Breast epithelium (tissue), 4 donors: ENCODE measurements around the gene CACNA1B. TPM values are rescaled to one million over a fixed set of nuclear protein-coding genes. Genes with fewer than 3 reads are reported as not detected.

Experiments
- DNase-seq, 2 donors: peaks; one replicate each; pipeline ENCODE4 v3.0.0-alpha.2; 2019; ENCODE audit warnings: low spot score in 2 of 2
- H3K27ac ChIP-seq, 2 donors: fragments of 200-600 bp; sonication (generic) in 1 of 2; one replicate each; pipeline ENCODE4 v1.5.1; 2016 to 2019; ENCODE audit warnings: mild to moderate bottlenecking in 1 of 2
- H3K27me3 ChIP-seq, 2 donors: fragments of 200-600 bp; sonication (generic) in 1 of 2; one replicate each; pipeline versions ENCODE4 v1.5.1 to v1.6.0; 2017 to 2019; ENCODE audit warnings: control low read depth in 1 of 2, mild to moderate bottlenecking in 1 of 2
- H3K36me3 ChIP-seq: fragments of 200-600 bp; one replicate; pipeline ENCODE4 v1.5.1; 2019
- H3K4me1 ChIP-seq, 2 donors: fragments of 200-600 bp; sonication (generic); one replicate each; pipeline ENCODE4 v1.5.1; 2016 to 2019; ENCODE audit warnings: control low read depth in 1 of 2
- H3K4me3 ChIP-seq, 3 donors: fragments of 200-600 bp; sonication (generic); 1 replicate in 2 of 3; 2 replicates in 1 of 3; pipeline ENCODE4 v1.5.1; 2016 to 2019; ENCODE audit warnings: mild to moderate bottlenecking in 3 of 3, moderate library complexity in 2 of 3
- H3K9me3 ChIP-seq, 2 donors: fragments of 200-600 bp; sonication (generic) in 1 of 2; one replicate each; pipeline ENCODE4 v1.5.1; 2016 to 2019; ENCODE audit warnings: control low read depth in 1 of 2
- POLR2A ChIP-seq: fragments of 450-650 bp; IDR thresholded peaks from one replicate; pipeline ENCODE4 v1.6.1; 2016; ENCODE audit warnings: antibody characterized with exemption, mild to moderate bottlenecking, moderate library complexity
- POLR2AphosphoS5 ChIP-seq, 3 donors: sonication (generic); formaldehyde crosslinking; IDR thresholded peaks; one replicate each; pipeline ENCODE4 v1.6.1; 2017; ENCODE audit warnings: antibody characterized with exemption in 3 of 3
- intact Hi-C: fragments of 100-400 bp; cut with DNase I; formaldehyde crosslinking; loops from one replicate; pipeline ENCODE4 v1.15.1; 2023; ENCODE audit warnings: low total_unique reads
- total RNA-seq, 3 donors: library from RNA; depleted of rRNA; stranded (reverse); fragments of >200 nt; gene quantifications; one replicate each; pipeline ENCODE4 v1.1.0, GENCODE V29; 2016
- TF ChIP-seq, protein P1 (sequence below), 3 donors: fragments of 450-650 bp; IDR thresholded peaks; one replicate each; pipeline ENCODE4 v1.5.1; 2016 to 2017; ENCODE audit warnings: antibody characterized with exemption in 3 of 3, mild to moderate bottlenecking in 3 of 3, moderate library complexity in 3 of 3

CACNA1B gene
- total RNA-seq, 3 donors from 2014 or later, result under 0.01 TPM; not detected in 2

DNA sequence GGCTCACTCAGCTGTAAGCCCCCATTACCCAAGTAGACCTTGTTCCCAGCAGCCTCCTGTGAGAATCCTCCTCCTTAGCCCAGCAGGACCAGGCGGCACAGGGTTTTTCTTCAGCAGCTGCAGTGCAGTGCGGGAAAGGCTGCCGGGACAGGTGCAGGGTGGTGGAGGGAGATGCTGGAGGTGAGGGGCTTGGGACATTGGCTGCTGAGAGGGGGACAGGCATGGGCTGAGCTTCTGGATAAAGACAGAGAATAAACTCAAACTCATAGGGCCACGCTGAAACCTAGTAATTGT is 174.7 kb downstream of the CACNA1B start:
- intact Hi-C loops, result no loop called here
- Histone ChIP-seq H3K4me3 (no peak overlapping the region), H3K27ac (no peak overlapping the region), H3K9me3 (no peaks in the 10 kb centered on the region), H3K27me3 (peaks cover 0 to 10% of the 10 kb centered on the region in 2 donors), H3K4me1 (no peaks in the 10 kb centered on the region), H3K36me3 (no peaks in the 10 kb centered on the region)
- DNase-seq, result no peak
- no peak for TF ChIP-seq POLR2A
- TF ChIP-seq, protein P1, sequence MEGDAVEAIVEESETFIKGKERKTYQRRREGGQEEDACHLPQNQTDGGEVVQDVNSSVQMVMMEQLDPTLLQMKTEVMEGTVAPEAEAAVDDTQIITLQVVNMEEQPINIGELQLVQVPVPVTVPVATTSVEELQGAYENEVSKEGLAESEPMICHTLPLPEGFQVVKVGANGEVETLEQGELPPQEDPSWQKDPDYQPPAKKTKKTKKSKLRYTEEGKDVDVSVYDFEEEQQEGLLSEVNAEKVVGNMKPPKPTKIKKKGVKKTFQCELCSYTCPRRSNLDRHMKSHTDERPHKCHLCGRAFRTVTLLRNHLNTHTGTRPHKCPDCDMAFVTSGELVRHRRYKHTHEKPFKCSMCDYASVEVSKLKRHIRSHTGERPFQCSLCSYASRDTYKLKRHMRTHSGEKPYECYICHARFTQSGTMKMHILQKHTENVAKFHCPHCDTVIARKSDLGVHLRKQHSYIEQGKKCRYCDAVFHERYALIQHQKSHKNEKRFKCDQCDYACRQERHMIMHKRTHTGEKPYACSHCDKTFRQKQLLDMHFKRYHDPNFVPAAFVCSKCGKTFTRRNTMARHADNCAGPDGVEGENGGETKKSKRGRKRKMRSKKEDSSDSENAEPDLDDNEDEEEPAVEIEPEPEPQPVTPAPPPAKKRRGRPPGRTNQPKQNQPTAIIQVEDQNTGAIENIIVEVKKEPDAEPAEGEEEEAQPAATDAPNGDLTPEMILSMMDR (IDR thresholded peaks at IDR 0.05), result no peak
- TF ChIP-seq POLR2AphosphoS5 (IDR thresholded peaks at IDR 0.05), result no peak

DNA sequence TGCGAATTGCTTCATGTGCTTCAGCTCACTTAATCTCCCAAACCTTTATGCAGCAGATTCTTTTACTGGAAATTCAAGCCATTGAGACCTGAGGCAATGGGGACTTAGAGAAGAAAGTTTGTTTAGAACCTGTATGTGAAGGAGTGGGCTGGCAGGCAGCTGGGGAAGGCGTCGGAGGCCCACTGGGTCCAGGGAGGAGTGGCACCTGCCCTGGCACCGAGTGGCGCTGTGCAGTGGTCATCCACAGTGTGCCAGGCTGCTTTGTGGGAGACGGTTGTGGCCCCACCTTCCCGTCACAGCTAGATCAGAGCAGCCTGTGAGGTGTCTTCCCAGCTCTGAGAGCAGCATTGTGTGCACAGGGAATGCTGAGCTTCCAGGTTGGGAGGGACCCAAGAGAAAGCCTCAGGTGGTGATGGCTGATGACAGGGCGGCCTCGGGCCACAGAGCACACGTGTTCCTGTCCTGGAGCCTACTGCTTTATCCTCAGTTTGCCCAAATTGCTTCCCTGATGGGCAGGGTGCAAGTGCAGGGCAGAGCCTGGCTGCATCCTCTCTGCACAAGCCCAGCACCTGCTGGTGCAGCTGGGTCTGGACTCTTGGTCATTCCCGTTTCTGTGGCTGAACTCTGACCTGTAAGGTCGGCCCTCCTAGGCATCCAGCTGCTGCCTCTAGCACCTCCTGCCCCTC is 175.2 kb downstream of the CACNA1B start:
- TF ChIP-seq POLR2A (no peak), POLR2AphosphoS5 (IDR thresholded peaks at IDR 0.05) (no peak)
- TF ChIP-seq, protein P1 (IDR thresholded peaks at IDR 0.05), result no peak
- H3K4me3 ChIP-seq, result no peak overlapping the region
- H3K4me1 ChIP-seq, result no peaks in the 10 kb centered on the region
- no peaks in the 10 kb centered on the region for H3K9me3 ChIP-seq
- no peaks in the 10 kb centered on the region for H3K36me3 ChIP-seq
- no peak overlapping the region for H3K27ac ChIP-seq
- H3K27me3 ChIP-seq, result peaks cover 0 to 10% of the 10 kb centered on the region in 2 donors
- no peak for DNase-seq
- intact Hi-C loops, result no loop called here

DNA sequence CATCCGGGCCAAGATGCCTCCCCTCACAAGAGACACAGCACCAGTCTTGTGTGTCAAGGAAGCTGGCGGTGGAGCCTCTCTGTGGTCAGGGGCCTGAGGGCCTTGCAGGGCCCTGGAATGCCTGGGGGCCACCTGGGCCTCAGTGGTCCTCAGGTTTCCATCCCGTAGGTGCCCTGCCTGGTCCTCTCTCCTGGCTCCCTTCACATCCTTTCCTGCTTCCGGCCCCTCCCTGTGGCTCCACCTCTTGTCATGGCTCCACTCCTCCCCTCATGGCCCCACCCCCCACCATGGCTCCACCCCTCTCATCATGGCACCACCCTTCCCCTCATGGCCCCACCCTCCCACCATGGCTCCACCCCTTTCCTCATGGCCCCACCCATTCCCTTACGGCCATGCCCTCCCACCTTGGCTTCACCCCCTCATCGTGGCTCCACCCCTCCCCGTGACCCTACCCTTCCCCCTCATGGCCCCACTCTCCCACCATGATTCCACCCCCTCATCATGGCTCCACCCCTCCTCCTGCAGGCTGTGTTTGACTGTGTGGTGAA is 175.8 kb downstream of the CACNA1B start:
- Histone ChIP-seq H3K36me3 (no peaks in the 10 kb centered on the region), H3K9me3 (no peaks in the 10 kb centered on the region), H3K27me3 (peaks cover 0 to 10% of the 10 kb centered on the region in 2 donors), H3K4me3 (no peak overlapping the region), H3K27ac (no peak overlapping the region), H3K4me1 (no peaks in the 10 kb centered on the region)
- intact Hi-C loops, result no loop called here
- TF ChIP-seq, protein P1 (IDR thresholded peaks at IDR 0.05), result no peak
- no peak for TF ChIP-seq POLR2A
- TF ChIP-seq POLR2AphosphoS5 (IDR thresholded peaks at IDR 0.05), result no peak
- peak in 1 of 2 donors; percentile 31 for DNase-seq

DNA sequence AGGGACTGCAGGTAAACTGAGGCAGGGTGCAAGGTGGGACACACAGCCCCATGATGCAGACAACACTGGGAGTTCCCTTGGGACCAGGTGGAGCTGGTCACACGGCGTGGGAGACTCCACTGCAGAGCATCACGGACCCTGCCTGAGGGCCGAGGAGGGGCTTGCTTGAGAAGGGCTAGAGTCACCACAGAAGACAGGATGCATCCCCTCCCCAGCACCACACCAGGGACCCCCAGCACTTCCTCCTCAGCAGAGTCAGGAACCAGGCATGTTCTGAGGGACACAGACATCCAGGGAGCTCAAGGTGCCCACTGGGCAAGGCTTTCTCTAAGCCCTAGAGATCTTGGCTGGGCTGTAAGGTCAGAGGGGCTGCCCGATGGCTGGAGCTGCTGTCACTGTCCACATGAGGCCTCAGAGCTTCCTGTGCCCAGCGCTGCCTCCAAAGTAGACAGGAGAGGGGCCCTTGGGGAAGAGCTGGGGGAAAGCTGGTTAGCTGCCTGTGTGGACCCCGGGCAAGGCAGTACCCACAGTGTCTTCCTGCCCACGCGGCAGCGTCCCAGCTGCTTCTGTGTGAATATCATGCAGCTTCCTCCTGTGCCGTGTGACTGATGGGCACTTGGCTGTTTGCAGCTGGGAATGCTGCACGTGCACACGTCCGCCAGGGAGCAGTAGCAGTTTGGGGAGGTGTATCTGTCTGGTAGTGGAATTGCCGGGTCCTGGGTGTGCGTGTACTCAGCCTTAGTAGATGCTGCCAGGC is 176.6 kb downstream of the CACNA1B start:
- intact Hi-C loops, result no loop called here
- H3K36me3 ChIP-seq, result no peaks in the 10 kb centered on the region
- no peaks in the 10 kb centered on the region for H3K4me1 ChIP-seq
- no peaks in the 10 kb centered on the region for H3K9me3 ChIP-seq
- TF ChIP-seq POLR2AphosphoS5 (IDR thresholded peaks at IDR 0.05) (no peak), POLR2A (no peak)
- TF ChIP-seq, protein P1 (IDR thresholded peaks at IDR 0.05), result no peak
- DNase-seq, result peak in 1 of 2 donors; percentile 22
- no peak overlapping the region for H3K27ac ChIP-seq
- peaks cover 0 to 10% of the 10 kb centered on the region in 2 donors for H3K27me3 ChIP-seq
- no peak overlapping the region for H3K4me3 ChIP-seq

DNA sequence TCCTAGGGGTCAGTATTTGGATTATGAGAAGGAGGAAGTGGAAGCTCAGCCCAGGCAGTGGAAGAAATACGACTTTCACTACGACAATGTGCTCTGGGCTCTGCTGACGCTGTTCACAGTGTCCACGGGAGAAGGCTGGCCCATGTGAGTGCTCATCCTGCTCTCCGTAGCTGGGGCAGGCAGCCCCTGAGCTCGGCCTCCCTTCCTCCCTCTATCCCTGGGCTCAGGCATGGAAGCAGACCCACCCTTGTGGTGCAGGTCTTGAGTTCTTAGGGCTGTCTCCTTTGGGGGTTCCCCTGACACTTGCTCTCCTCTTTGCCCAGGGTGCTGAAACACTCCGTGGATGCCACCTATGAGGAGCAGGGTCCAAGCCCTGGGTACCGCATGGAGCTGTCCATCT is 180.1 kb downstream of the CACNA1B start:
- DNase-seq, result peak in 1 of 2 donors; percentile 7
- no peaks in the 10 kb centered on the region for H3K27me3 ChIP-seq
- intact Hi-C loops, result no loop called here
- TF ChIP-seq, protein P1 (IDR thresholded peaks at IDR 0.05), result no peak
- TF ChIP-seq POLR2AphosphoS5 (IDR thresholded peaks at IDR 0.05) (no peak), POLR2A (no peak)
- no peaks in the 10 kb centered on the region for H3K9me3 ChIP-seq
- no peak overlapping the region for H3K27ac ChIP-seq
- no peaks in the 10 kb centered on the region for H3K4me1 ChIP-seq
- H3K36me3 ChIP-seq, result no peaks in the 10 kb centered on the region
- no peak overlapping the region for H3K4me3 ChIP-seq
